ENCODE results near the gene INPP4A. TPM values are rescaled to one million over a fixed set of nuclear protein-coding genes. Genes with fewer than 3 reads are reported as not detected.

Gene INPP4A
- total RNA-seq, 1 experiment from 2014 or later: 25.0 TPM

DNA sequence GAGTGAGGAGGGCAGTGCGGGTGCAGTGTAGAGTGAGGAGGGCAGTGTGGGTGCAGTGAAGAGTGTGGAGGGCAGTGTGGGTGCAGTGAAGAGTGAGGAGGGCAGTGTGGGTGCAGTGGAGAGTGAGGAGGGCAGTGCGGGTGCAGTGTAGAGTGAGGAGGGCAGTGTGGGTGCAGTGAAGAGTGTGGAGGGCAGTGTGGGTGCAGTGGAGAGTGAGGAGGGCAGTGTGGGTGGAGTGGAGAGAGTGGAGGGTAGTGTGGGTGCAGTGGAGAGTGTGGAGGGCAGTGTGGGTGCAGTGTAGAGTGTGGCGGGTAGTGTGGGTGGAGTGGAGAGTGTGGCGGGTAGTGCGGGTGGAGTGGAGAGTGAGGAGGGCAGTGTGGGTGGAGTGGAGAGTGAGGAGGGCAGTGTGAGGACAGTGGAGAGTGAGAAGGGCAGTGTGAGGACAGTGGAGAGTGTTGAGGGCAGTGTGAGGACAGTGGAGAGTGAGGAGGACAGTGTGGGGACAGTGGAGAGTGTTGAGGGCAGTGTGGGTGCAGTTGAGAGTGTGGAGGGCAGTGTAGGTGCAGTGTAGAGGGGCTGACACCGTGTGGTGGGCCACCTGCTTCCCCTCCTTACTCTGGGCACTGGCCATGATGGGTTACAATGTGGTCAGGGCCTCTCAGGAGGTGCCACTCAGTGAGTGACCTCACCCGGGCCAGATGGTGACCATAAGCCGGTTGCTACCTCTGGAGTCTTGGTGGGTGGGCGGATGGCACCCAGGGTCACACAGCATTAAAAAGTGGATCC is 28.5 kb downstream of the INPP4A start:
- no peaks in the 10 kb centered on the region for H3K9me3 ChIP-seq (replicated peaks)
- DNase-seq: no peak
- H3K4me3 ChIP-seq: no peak overlapping the region
- no peaks in the 10 kb centered on the region for H3K27me3 ChIP-seq
- peaks cover 39% of the 10 kb centered on the region for H3K4me1 ChIP-seq
- no peak overlapping the region for H3K27ac ChIP-seq
- no peaks in the 10 kb centered on the region for H3K36me3 ChIP-seq

DNA sequence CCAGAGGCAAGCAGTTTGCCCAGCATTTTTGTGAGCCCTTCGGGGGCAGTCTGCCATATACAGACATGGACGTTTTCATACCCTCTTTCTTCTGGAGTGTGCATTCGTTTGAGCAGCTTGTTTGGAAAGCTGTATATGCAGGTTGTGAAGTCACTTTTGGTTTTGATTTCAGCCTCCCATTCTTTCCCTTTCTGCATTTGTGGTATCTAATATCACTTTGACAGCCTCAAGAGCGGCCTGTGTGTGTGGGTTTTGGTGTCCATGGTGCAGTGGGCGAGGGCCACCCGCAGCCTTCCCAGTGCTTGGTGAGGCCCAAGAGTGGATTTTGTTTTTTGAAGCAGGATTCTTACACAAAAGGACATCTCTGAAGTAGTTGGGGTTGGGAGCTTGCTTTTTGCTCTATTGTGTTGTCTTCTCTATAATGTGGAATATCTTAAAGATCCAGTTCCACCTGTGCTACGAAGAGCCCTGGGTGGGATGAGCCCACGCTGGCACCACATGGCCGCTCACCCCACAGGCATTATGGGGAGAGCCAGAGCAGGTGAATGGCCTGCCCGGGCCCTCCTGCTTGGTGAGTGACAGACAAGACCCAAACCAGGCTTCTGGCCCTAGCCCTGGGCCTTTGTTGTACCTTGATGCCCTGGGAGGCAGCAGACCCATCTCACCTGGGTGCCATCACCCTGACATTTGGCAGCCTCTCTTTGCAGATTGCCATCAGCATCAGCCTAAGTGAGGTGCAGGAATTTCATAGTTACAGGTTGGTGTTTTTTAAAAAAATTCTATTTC is 29.5 kb downstream of the INPP4A start:
- Histone ChIP-seq H3K9me3 (replicated peaks) (no peaks in the 10 kb centered on the region), H3K27me3 (no peaks in the 10 kb centered on the region), H3K27ac (no peak overlapping the region), H3K4me1 (peaks cover 34% of the 10 kb centered on the region), H3K4me3 (no peak overlapping the region), H3K36me3 (no peaks in the 10 kb centered on the region)
- no peak for DNase-seq

GRCh38 chr2:98474979-98475632 is 30.4 kb downstream of the INPP4A start:
- H3K27me3 ChIP-seq: no peaks in the 10 kb centered on the region

DNA sequence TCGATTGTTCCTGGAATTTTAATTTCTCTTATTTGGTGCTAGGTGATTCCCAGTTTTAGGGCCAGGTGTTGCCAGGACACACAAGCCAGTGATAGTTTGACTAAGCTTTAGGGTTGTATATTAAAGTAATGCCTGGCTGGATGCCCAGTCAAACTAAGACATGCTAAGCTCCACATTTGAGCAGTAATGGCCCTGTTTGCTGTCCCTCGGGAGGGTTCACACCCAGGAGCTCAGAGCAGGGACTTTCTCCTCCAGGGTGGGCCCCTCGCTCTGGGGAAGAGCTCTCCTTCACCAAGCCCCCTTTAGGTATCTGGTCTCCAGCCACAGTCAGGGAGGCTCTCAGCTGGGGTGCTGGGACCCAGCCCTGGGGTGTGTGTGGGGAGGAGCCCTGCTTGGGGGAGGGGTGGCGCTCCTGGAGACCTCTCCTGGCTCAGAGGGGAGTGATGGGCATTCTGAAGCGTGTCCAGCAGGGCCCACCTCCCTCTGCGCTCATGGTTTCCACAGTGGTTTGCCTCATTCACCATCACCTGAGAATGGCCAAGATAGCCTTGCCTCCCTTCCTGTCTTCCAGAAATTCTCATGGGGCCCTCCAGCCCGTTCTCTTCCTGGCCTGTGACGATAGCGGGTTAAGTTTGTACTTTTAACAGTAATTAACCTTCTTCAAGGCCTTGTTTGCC is 31.7 kb downstream of the INPP4A start:
- Histone ChIP-seq H3K27me3 (no peaks in the 10 kb centered on the region), H3K36me3 (no peaks in the 10 kb centered on the region), H3K27ac (no peak overlapping the region), H3K4me1 (peaks cover 42% of the 10 kb centered on the region), H3K4me3 (no peak overlapping the region), H3K9me3 (replicated peaks) (no peaks in the 10 kb centered on the region)
- peak; percentile 53 to 65 for DNase-seq

More at GRCh38 chr2:98474979-98475632, 30.4 kb downstream of the INPP4A start:
- no peak overlapping the region for H3K27ac ChIP-seq
- no peaks in the 10 kb centered on the region for H3K36me3 ChIP-seq
- no peak overlapping the region for H3K4me3 ChIP-seq
- no peaks in the 10 kb centered on the region for H3K9me3 ChIP-seq (replicated peaks)
- DNase-seq: no peak
- peaks cover 43% of the 10 kb centered on the region for H3K4me1 ChIP-seq

GRCh38 chr2:98477036-98477435 is 32.4 kb downstream of the INPP4A start:
- H3K27me3 ChIP-seq: no peaks in the 10 kb centered on the region
- H3K36me3 ChIP-seq: no peaks in the 10 kb centered on the region
- H3K9me3 ChIP-seq (replicated peaks): no peaks in the 10 kb centered on the region
- peaks cover 35% of the 10 kb centered on the region for H3K4me1 ChIP-seq
- no peak for DNase-seq
- no peak overlapping the region for H3K4me3 ChIP-seq
- no peak overlapping the region for H3K27ac ChIP-seq

GRCh38 chr2:98477506-98477905 is 32.8 kb downstream of the INPP4A start:
- no peak overlapping the region for H3K27ac ChIP-seq
- no peaks in the 10 kb centered on the region for H3K27me3 ChIP-seq
- no peak for DNase-seq
- H3K9me3 ChIP-seq (replicated peaks): no peaks in the 10 kb centered on the region
- H3K36me3 ChIP-seq: no peaks in the 10 kb centered on the region
- no peak overlapping the region for H3K4me3 ChIP-seq
- H3K4me1 ChIP-seq: peaks cover 31% of the 10 kb centered on the region

- Histone ChIP-seq H3K9me3 (replicated peaks) (no peaks in the 10 kb centered on the region), H3K4me3 (no peak overlapping the region), H3K27me3 (no peaks in the 10 kb centered on the region), H3K36me3 (no peaks in the 10 kb centered on the region), H3K4me1 (peaks cover 28% of the 10 kb centered on the region), H3K27ac (no peak overlapping the region)
- no peak for DNase-seq
Measured at GRCh38 chr2:98478088-98478551, 33.5 kb downstream of the INPP4A start.

GRCh38 chr2:98478907-98479306 is 34.2 kb downstream of the INPP4A start:
- no peaks in the 10 kb centered on the region for H3K27me3 ChIP-seq
- no peaks in the 10 kb centered on the region for H3K9me3 ChIP-seq (replicated peaks)
- H3K36me3 ChIP-seq: no peaks in the 10 kb centered on the region
- H3K27ac ChIP-seq: no peak overlapping the region
- no peak overlapping the region for H3K4me3 ChIP-seq
- DNase-seq: no peak
- peaks cover 28% of the 10 kb centered on the region for H3K4me1 ChIP-seq

DNA sequence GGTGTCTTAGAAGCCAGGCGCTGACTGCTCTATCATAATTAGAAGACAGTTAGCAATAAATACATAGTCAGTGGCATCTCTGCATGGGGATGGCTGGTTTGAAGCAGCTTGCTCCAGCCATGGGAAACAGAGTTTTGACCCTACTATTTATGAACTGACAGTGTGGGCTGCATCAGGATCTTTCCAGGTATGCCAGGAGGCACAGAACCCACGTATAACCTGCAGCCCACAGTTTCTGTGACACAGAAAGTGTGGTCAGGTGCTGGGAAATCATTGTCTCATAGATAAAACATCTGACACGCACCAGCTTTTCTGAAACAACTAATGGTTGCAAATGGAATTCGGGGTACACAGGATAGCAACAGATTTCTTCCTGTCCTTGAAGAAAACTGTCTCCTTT is 34.7 kb downstream of the INPP4A start:
- H3K4me1 ChIP-seq: peaks cover 28% of the 10 kb centered on the region

GRCh38 chr2:98479959-98480524 is 35.4 kb downstream of the INPP4A start:
- Histone ChIP-seq H3K27ac (no peak overlapping the region), H3K4me3 (no peak overlapping the region), H3K27me3 (no peaks in the 10 kb centered on the region), H3K36me3 (no peaks in the 10 kb centered on the region), H3K4me1 (peaks cover 26% of the 10 kb centered on the region), H3K9me3 (replicated peaks) (no peaks in the 10 kb centered on the region)
- DNase-seq: peak; percentile 32 to 35

More for the DNA sequence above, 34.7 kb downstream of the INPP4A start:
- Histone ChIP-seq H3K27ac (no peak overlapping the region), H3K9me3 (replicated peaks) (no peaks in the 10 kb centered on the region), H3K27me3 (no peaks in the 10 kb centered on the region), H3K4me3 (no peak overlapping the region), H3K36me3 (no peaks in the 10 kb centered on the region)
- DNase-seq: no peak

DNA sequence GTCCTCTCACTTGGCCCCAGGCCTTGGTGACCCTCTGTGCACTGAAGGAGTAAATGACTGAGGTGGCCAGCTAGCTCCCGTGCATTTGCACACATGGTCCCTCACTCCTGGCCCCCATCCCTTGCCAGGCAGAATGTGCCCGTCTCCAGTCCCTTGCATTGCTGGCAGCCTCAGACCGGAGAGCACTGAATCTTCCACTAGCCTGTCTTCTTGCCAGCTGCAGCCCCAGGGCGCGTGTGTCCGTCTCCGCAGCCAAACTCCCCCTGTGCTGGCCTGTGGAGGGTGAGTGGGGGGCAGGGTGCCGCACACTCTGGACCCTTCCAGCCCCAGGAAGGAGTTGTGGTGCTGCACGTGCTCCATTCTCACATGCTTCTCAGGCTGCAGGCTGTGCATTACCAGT is 35.9 kb downstream of the INPP4A start:
- Histone ChIP-seq H3K4me3 (no peak overlapping the region), H3K27me3 (no peaks in the 10 kb centered on the region), H3K4me1 (peaks cover 22% of the 10 kb centered on the region), H3K36me3 (no peaks in the 10 kb centered on the region), H3K27ac (no peak overlapping the region), H3K9me3 (replicated peaks) (no peaks in the 10 kb centered on the region)
- no peak for DNase-seq

DNA sequence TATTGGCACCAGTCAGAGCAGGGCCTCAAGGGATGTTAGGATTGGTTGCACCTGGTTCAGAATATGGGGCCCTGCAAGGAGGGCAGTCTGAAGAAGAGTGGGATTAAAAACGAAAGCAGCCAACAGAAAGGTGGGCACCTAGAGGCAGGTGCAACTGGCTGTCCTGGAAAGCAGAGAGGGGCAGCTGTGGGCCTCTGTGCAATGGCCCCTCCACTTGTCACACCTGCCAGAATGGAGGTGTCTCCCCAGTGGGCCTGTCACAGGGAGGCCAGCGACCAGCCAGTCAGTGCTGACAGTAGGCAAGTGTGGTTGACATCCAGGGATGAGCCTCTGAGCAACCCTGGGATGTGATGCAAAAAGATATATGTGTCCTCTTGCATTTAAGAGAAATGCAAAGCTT is 37.7 kb downstream of the INPP4A start:
- Histone ChIP-seq H3K4me1 (peaks cover 13% of the 10 kb centered on the region; the same call in 1 of the 2 replicates), H3K36me3 (no peaks in the 10 kb centered on the region), H3K27ac (no peak overlapping the region), H3K27me3 (no peaks in the 10 kb centered on the region), H3K4me3 (no peak overlapping the region), H3K9me3 (replicated peaks) (no peaks in the 10 kb centered on the region)
- DNase-seq: no peak

DNA sequence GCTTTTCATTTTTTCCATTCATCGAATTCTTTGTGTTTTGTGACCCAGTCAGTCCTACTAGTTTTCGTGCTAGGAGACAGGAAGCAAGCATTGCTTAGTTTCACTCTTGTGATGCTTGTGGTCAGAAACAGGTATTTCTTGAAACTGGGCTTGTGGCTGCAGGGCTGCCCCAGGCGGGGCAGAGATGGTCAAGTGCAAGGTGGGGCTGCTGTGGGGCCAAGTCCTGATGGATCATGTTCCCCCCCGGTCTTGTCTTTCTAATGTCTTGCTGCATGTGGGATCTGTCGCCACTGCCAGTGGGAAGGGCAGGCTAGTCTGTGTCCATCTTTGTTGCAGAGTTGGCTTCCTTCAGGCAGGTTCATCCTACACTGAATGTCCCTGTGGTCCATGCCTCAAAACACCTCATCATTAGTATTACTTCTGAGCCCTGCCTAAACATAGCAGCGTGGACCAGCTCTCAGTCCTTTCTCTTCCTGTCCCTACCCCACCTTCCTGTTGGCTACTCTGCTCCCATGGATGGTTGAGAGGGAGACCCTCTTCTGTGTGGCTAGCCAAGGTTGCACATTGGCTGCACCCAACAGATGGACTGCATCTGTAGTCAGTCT is 38.7 kb downstream of the INPP4A start:
- Histone ChIP-seq H3K27me3 (no peaks in the 10 kb centered on the region), H3K27ac (no peak overlapping the region), H3K36me3 (no peaks in the 10 kb centered on the region), H3K4me1 (peaks cover 13% of the 10 kb centered on the region; the same call in 1 of the 2 replicates), H3K9me3 (replicated peaks) (no peaks in the 10 kb centered on the region), H3K4me3 (no peak overlapping the region)
- no peak for DNase-seq

- no peak overlapping the region for H3K4me3 ChIP-seq
- DNase-seq: no peak
- no peaks in the 10 kb centered on the region for H3K27me3 ChIP-seq
- H3K9me3 ChIP-seq (replicated peaks): no peaks in the 10 kb centered on the region
- peaks cover 13% of the 10 kb centered on the region; the same call in 1 of the 2 replicates for H3K4me1 ChIP-seq
- H3K27ac ChIP-seq: no peak overlapping the region
- no peaks in the 10 kb centered on the region for H3K36me3 ChIP-seq
Measured at GRCh38 chr2:98484121-98484557, 39.5 kb downstream of the INPP4A start.
